DMS53 treated with DMSO at 0.1 percent for 48 hours (cell line): ENCODE data around the gene CDH22.

ENCODE experiments used
- DNase-seq: peaks from one replicate; lab custom pipeline; 2025; ENCODE audit not compliant: unreplicated experiment; lab: John Stamatoyannopoulos, UW

CDH22 gene

DNA sequence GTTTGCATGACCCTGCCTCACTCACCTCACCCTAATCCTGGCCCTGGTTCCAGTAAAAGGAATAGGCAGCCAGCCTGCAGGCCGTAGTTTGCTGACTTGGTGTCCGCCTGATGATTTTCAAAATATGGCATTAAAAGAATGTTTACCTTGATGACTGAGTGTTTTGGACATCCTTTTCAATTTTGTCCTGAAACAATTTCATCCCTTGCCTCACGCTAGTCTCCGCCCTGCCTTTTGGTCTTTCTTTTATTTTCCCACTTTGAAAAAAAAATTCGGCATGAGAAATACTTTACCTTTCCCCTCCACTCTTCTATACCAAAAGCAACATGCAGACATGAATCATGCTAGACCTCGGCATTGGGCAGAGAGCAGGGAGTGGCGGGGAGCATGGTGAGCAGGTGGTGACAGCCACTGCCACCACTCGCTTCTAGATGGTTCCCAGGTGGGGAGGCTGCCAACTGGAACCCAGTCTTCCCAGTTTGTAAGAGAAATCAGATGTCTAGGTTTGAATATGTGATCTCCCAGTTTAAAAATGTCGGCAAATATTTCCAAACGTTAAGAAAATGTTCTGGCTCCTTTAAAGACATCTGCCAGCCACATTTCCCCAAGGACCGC is 180.8 kb downstream of the CDH22 start:
- DNase-seq, result no peak

DNA sequence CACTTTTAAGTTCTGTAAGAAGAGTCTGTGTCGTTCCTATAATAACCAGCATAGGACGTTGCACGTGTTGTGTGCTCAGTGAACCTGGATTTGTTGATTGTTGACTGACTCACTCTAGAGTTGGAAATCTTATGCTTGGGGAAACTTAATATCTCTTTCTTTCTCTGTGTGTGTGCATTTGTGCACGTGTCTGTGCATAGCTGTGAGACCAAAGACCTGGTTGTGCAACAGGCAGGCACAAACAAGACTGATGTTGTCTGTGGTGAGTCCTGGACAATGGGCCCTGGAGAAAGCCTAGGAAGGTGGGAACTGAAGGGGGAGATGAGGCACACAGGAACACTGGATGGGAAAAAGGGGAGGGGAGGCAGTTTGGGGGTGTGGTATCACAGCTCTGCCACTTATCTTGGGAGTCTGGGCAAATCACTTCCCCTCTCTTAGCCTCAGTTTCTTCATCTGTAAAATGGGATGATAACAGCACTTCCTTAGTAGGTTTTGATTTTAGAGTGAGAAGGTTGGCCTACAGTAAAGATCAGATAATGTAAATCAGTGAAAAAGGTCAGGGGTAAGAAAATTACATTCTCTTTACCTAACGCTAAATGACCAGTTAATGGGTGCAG is 181.8 kb downstream of the CDH22 start:
- no peak for DNase-seq
